ENCODE results near the gene ZEB1. TPM values are rescaled to one million over a fixed set of nuclear protein-coding genes. Genes with fewer than 3 reads are reported as not detected.
"Not testable (repeated sequence)": the region's sequence is repeated elsewhere in the genome, so short reads cannot be mapped to it uniquely, and the experiment has no call there.

The ZEB1 gene
- total RNA-seq, 1 experiment from 2014 or later: 20.4 TPM

DNA sequence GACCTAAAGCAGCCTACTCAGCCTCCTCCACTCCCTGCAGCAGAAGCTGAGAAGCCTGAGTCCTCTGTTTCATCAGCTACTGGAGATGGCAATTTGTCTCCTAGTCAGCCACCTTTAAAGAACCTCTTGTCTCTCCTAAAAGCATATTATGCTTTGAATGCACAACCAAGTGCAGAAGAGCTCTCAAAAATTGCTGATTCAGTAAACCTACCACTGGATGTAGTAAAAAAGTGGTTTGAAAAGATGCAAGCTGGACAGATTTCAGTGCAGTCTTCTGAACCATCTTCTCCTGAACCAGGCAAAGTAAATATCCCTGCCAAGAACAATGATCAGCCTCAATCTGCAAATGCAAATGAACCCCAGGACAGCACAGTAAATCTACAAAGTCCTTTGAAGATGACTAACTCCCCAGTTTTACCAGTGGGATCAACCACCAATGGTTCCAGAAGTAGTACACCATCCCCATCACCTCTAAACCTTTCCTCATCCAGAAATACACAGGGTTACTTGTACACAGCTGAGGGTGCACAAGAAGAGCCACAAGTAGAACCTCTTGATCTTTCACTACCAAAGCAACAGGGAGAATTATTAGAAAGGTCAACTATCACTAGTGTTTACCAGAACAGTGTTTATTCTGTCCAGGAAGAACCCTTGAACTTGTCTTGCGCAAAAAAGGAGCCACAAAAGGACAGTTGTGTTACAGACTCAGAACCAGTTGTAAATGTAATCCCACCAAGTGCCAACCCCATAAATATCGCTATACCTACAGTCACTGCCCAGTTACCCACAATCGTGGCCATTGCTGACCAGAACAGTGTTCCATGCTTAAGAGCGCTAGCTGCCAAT is 202.2 kb downstream of the ZEB1 start:
- no peak for DNase-seq (ENCODE audit: low read depth)
- in situ Hi-C loops (cut with HindIII; ENCODE audit: low pct_unique_long_range_greater_than_20kb, low sequenced_read_pairs): no loop called here

- no peak for DNase-seq (ENCODE audit: low read depth)
- in situ Hi-C loops (cut with HindIII; ENCODE audit: low pct_unique_long_range_greater_than_20kb, low sequenced_read_pairs): no loop called here
Observed at GRCh38 chr10:31522820-31523219, 203.8 kb downstream of the ZEB1 start.

- in situ Hi-C loops (cut with HindIII; ENCODE audit: low pct_unique_long_range_greater_than_20kb, low sequenced_read_pairs): no loop called here
- DNase-seq (ENCODE audit: low read depth): no peak
Observed at GRCh38 chr10:31524460-31524859, 205.4 kb downstream of the ZEB1 start.

GRCh38 chr10:31526178-31526577 is 207.2 kb downstream of the ZEB1 start:
- DNase-seq (ENCODE audit: low read depth): no peak
- in situ Hi-C loops (cut with HindIII; ENCODE audit: low pct_unique_long_range_greater_than_20kb, low sequenced_read_pairs): no loop called here

DNA sequence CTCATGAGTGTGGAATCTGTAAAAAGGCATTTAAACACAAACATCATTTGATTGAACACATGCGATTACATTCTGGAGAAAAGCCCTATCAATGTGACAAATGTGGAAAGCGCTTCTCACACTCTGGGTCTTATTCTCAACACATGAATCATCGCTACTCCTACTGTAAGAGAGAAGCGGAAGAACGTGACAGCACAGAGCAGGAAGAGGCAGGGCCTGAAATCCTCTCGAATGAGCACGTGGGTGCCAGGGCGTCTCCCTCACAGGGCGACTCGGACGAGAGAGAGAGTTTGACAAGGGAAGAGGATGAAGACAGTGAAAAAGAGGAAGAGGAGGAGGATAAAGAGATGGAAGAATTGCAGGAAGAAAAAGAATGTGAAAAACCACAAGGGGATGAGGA is 207.7 kb downstream of the ZEB1 start:
- no peak for DNase-seq (ENCODE audit: low read depth)
- in situ Hi-C loops (cut with HindIII; ENCODE audit: low pct_unique_long_range_greater_than_20kb, low sequenced_read_pairs): no loop called here

- no peak for DNase-seq (ENCODE audit: low read depth)
- in situ Hi-C loops (cut with HindIII; ENCODE audit: low pct_unique_long_range_greater_than_20kb, low sequenced_read_pairs): no loop called here
Observed at GRCh38 chr10:31528831-31529230, 209.8 kb downstream of the ZEB1 start.

GRCh38 chr10:31536302-31536701 is 217.3 kb downstream of the ZEB1 start:
- DNase-seq (ENCODE audit: low read depth): no peak
- in situ Hi-C loops (cut with HindIII; ENCODE audit: low pct_unique_long_range_greater_than_20kb, low sequenced_read_pairs): no loop called here

GRCh38 chr10:31549896-31550295 is 230.9 kb downstream of the ZEB1 start:
- no peak for DNase-seq (ENCODE audit: low read depth)
- in situ Hi-C loops (cut with HindIII; ENCODE audit: low pct_unique_long_range_greater_than_20kb, low sequenced_read_pairs): no loop called here

DNA sequence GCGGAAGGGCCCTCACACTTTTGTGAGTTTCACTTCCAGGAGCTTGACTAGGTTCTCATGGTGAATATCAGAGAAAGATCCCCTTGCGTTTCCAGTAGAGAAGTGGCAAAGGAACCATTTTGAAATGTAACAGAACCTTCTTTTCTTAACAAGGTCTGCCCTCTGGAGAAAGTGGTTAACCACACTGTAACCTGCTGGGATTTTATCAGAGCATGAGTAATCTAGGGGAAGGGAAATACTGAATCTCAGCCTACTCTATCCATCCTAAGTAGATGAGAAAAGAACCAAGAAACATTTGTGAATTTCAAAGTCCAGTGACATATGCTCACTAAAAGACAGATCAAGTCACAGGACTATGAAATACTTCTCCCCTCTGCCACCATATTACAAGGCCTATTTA is 235.5 kb downstream of the ZEB1 start:
- in situ Hi-C loops (cut with HindIII; ENCODE audit: low pct_unique_long_range_greater_than_20kb, low sequenced_read_pairs): no loop called here
- no peak for DNase-seq (ENCODE audit: low read depth)

GRCh38 chr10:31557854-31558253 is 238.8 kb downstream of the ZEB1 start:
- no peak for DNase-seq (ENCODE audit: low read depth)
- in situ Hi-C loops (cut with HindIII; ENCODE audit: low pct_unique_long_range_greater_than_20kb, low sequenced_read_pairs): no loop called here

- in situ Hi-C loops (cut with HindIII; ENCODE audit: low pct_unique_long_range_greater_than_20kb, low sequenced_read_pairs); DNase-seq (ENCODE audit: low read depth): not testable (repeated sequence)
Observed at GRCh38 chr10:31568252-31568861, 249.3 kb downstream of the ZEB1 start.

GRCh38 chr10:31574577-31574976 is 255.6 kb downstream of the ZEB1 start:
- in situ Hi-C loops (cut with HindIII; ENCODE audit: low pct_unique_long_range_greater_than_20kb, low sequenced_read_pairs): no loop called here
- DNase-seq (ENCODE audit: low read depth): no peak

DNA sequence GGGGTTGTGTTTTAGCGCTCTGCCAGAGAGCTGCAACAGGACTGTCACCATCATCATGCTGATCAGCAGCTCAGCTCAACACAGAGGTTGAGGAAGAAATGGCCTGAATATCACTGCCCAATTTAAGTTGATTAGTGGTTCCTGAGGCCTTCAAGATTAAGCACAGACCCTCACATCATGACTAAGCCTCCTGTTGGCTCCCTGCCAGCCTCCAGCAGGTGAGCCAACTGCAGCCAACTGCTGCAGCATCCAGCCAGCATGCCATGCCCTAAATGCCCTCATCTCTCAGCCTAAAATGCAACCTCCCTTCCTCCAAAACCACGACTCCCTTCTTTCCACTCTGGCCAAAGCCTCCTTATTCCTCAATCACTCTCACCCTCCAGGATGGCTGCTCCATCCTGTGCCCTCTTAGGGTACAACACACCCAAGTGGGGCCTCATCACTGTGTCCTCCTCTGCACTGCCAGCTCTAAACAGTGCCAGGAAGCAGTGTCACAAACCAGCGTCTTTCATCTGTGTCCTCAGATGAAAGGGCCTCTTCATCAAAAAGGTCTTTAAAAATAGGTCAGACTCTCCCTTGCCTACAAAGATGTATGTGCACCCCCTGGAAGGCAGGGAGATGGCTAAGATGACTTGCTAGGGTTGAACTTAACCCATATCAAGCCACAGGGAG is 259.3 kb downstream of the ZEB1 start:
- in situ Hi-C loops (cut with HindIII; ENCODE audit: low pct_unique_long_range_greater_than_20kb, low sequenced_read_pairs): no loop called here
- no peak for DNase-seq (ENCODE audit: low read depth)

- no peak for DNase-seq (ENCODE audit: low read depth)
Observed at GRCh38 chr10:31578951-31579350, 259.9 kb downstream of the ZEB1 start.

More at GRCh38 chr10:31578951-31579350, 259.9 kb downstream of the ZEB1 start:
- in situ Hi-C loops (cut with HindIII; ENCODE audit: low pct_unique_long_range_greater_than_20kb, low sequenced_read_pairs): no loop called here

Measured in Caki2 (cell line).